Sigmoid colon (tissue), 7 donors: ENCODE measurements around the gene KLHDC9. TPM values are rescaled to one million over a fixed set of nuclear protein-coding genes. Genes with fewer than 3 reads are reported as not detected.
A peak's percentile ranks its signal among the peaks of the same experiment; 100 is the strongest.

ENCODE experiments used
- DNase-seq: peaks from one replicate; pipeline ENCODE4 v3.0.0-alpha.2; 2019
- H3K27ac ChIP-seq, 4 donors: fragments of 200-600 bp; sonication (generic); one replicate each; pipeline ENCODE4 v1.5.1; 2016 to 2019; ENCODE audit warnings: mild to moderate bottlenecking in 1 of 4
- H3K27me3 ChIP-seq, 3 donors: fragments of 200-600 bp; sonication (generic); one replicate each; pipeline ENCODE4 v1.5.1; 2019; ENCODE audit warnings: mild to moderate bottlenecking in 1 of 3
- H3K36me3 ChIP-seq, 4 donors: fragments of 200-600 bp; sonication (generic); one replicate each; pipeline ENCODE4 v1.5.1; 2016 to 2019
- H3K4me1 ChIP-seq, 4 donors: fragments of 200-600 bp; sonication (generic); one replicate each; pipeline ENCODE4 v1.5.1; 2017 to 2019
- H3K4me3 ChIP-seq, 4 donors: fragments of 200-600 bp; sonication (generic); one replicate each; pipeline ENCODE4 v1.5.1; 2017 to 2019; ENCODE audit warnings: mild to moderate bottlenecking in 2 of 4, moderate library complexity in 1 of 4
- H3K9me3 ChIP-seq, 4 donors: fragments of 200-600 bp in 3 of 4; sonication (generic) in 3 of 4; one replicate each; pipeline versions ENCODE4 v1.5.1 to v1.6.1; 2013 to 2019
- CTCF ChIP-seq, 4 experiments: fragments of 450-650 bp in 3 of 4; fragments of 200-600 bp in 1 of 4; IDR thresholded peaks; one replicate each; pipeline ENCODE4 v1.5.1; 2016 to 2019; ENCODE audit warnings: antibody characterized with exemption in 4 of 4, mild to moderate bottlenecking in 3 of 4, moderate library complexity in 2 of 4
- EP300 ChIP-seq, 4 donors: sonication (generic); formaldehyde crosslinking; IDR thresholded peaks; one replicate each; pipeline ENCODE4 v1.6.1; 2017; ENCODE audit warnings: antibody characterized with exemption in 4 of 4
- POLR2A ChIP-seq, 2 donors: fragments of 450-650 bp; IDR thresholded peaks; one replicate each; pipeline ENCODE4 v1.6.1; 2016; ENCODE audit warnings: antibody characterized with exemption in 2 of 2, mild to moderate bottlenecking in 2 of 2, moderate library complexity in 2 of 2
- POLR2AphosphoS5 ChIP-seq, 4 donors: sonication (generic); formaldehyde crosslinking; IDR thresholded peaks; one replicate each; pipeline ENCODE4 v1.6.1; 2017; ENCODE audit warnings: antibody characterized with exemption in 4 of 4
- WGBS, 2 donors: extraction: QIAGEN DNeasy Blood & Tissue Kit; methylation state at CpG; one replicate each; pipeline ENCODE4 v1.1.7; 2013; 5-methylcytosine and 5-hydroxymethylcytosine counted together
- intact Hi-C: fragments of 100-400 bp; cut with DNase I; formaldehyde crosslinking; loops from one replicate; pipeline ENCODE4 v1.15.1; 2023
- polyA plus RNA-seq, 3 donors: library from polyadenylated mRNA; stranded (reverse); fragments of 200-250 nt; gene quantifications; one replicate each; pipeline ENCODE4 v1.2.3, GENCODE V29; 2013
- total RNA-seq, 4 donors: library from RNA; depleted of rRNA; stranded (reverse); fragments of >200 nt; gene quantifications; one replicate each; pipeline ENCODE4 v1.1.0, GENCODE V29; 2016
- donor health status: healthy with polysubstance abuse.
- donor health status: Bipolar disorder and iron deficiency.
- donor health status: healthy.

KLHDC9 gene
- total and polyA plus RNA-seq, 7 donors, result 4.7 to 14.1 (median 9.9) TPM

GRCh38 chr1:161099090-161099802 lies 1.1 kb downstream of the KLHDC9 start:
- H3K9me3 ChIP-seq, result no peaks in the 10 kb centered on the region
- intact Hi-C loops, result loop anchor here (2.0 to 10.0 kb wide), 4 partner anchors 52 to 372 kb away; no protein-coding TSS in a partner anchor
- 78 to 88% methylated on average over 9 of the region's 9 CpGs for WGBS, 2 donors
- TF ChIP-seq POLR2A (IDR thresholded peaks at IDR 0.05), result no peak
- TF ChIP-seq EP300 (IDR thresholded peaks at IDR 0.05), result no peak
- TF ChIP-seq POLR2AphosphoS5 (IDR thresholded peaks at IDR 0.05), result no peak
- no peak for TF ChIP-seq CTCF (IDR thresholded peaks at IDR 0.05)
- H3K27me3 ChIP-seq, result no peaks in the 10 kb centered on the region
- peak overlapping the region; percentile 73 to 79 (median 78) for H3K27ac ChIP-seq
- peak overlapping the region in 3 of 4 donors; percentile 75 to 81 (median 77) for H3K4me3 ChIP-seq
- H3K4me1 ChIP-seq, result peaks cover 0 to 19% (median 15%) of the 10 kb centered on the region in 4 donors
- no peak for DNase-seq
- H3K36me3 ChIP-seq, result peaks cover 0 to 27% (median 9%) of the 10 kb centered on the region in 4 donors

- WGBS, 2 donors, result 84 to 88% methylated on average over 2 of the region's 2 CpGs
- Histone ChIP-seq H3K4me1 (peaks cover 0 to 19% (median 15%) of the 10 kb centered on the region in 4 donors), H3K9me3 (no peaks in the 10 kb centered on the region), H3K36me3 (peaks cover 0 to 27% (median 9%) of the 10 kb centered on the region in 4 donors), H3K27ac (no peak overlapping the region), H3K4me3 (no peak overlapping the region), H3K27me3 (no peaks in the 10 kb centered on the region)
- intact Hi-C loops, result no loop called here
- DNase-seq, result no peak
- TF ChIP-seq POLR2AphosphoS5 (IDR thresholded peaks at IDR 0.05), result no peak
- no peak for TF ChIP-seq CTCF (IDR thresholded peaks at IDR 0.05)
- TF ChIP-seq POLR2A (IDR thresholded peaks at IDR 0.05), result no peak
- TF ChIP-seq EP300 (IDR thresholded peaks at IDR 0.05), result no peak
Measured at GRCh38 chr1:161100556-161100955, 2.4 kb downstream of the KLHDC9 start.

- WGBS, 2 donors, result 95 to 96% methylated on average over 1 of the region's 1 CpG
- intact Hi-C loops, result no loop called here
Measured at GRCh38 chr1:161106431-161106830, 8.3 kb downstream of the KLHDC9 start.

GRCh38 chr1:161111117-161111516 lies 13.0 kb downstream of the KLHDC9 start:
- Histone ChIP-seq H3K27me3 (no peaks in the 10 kb centered on the region), H3K27ac (no peak overlapping the region), H3K4me3 (no peak overlapping the region), H3K4me1 (peaks cover 0 to 30% (median 20%) of the 10 kb centered on the region in 4 donors), H3K36me3 (peaks cover 0 to 20% (median 0%) of the 10 kb centered on the region in 4 donors), H3K9me3 (no peaks in the 10 kb centered on the region)
- WGBS, 2 donors, result 93 to 96% methylated on average over 3 of the region's 3 CpGs
- intact Hi-C loops, result no loop called here
- TF ChIP-seq CTCF (IDR thresholded peaks at IDR 0.05), result no peak
- no peak for TF ChIP-seq POLR2A (IDR thresholded peaks at IDR 0.05)
- TF ChIP-seq EP300 (IDR thresholded peaks at IDR 0.05), result no peak
- no peak for TF ChIP-seq POLR2AphosphoS5 (IDR thresholded peaks at IDR 0.05)
- no peak for DNase-seq

More at GRCh38 chr1:161106431-161106830, 8.3 kb downstream of the KLHDC9 start:
- no peak overlapping the region for H3K4me3 ChIP-seq
- H3K27me3 ChIP-seq, result no peaks in the 10 kb centered on the region
- TF ChIP-seq EP300 (IDR thresholded peaks at IDR 0.05), result no peak
- no peak for TF ChIP-seq POLR2AphosphoS5 (IDR thresholded peaks at IDR 0.05)
- TF ChIP-seq CTCF (IDR thresholded peaks at IDR 0.05), result no peak
- no peak for TF ChIP-seq POLR2A (IDR thresholded peaks at IDR 0.05)
- no peak overlapping the region for H3K27ac ChIP-seq
- no peak for DNase-seq
- no peaks in the 10 kb centered on the region for H3K9me3 ChIP-seq
- H3K4me1 ChIP-seq, result no peaks in the 10 kb centered on the region
- H3K36me3 ChIP-seq, result peaks cover 0 to 24% (median 6%) of the 10 kb centered on the region in 4 donors
